WTC11 (cell line): Measurements from ENCODE around the gene GBF1. TPM values are rescaled to one million over a fixed set of nuclear protein-coding genes. Genes with fewer than 3 reads are reported as not detected.

Source experiments
- CREM ChIP-seq: sonication (generic); formaldehyde crosslinking; IDR thresholded peaks from 2 replicates; pipeline ENCODE4 v1.8.1; 2022; ENCODE audit warnings: mild to moderate bottlenecking, missing genetic modification reagents, moderate library complexity
- EMX1 ChIP-seq: fragments of 250-450 bp; sonication (Bioruptor Pico); IDR thresholded peaks from 2 replicates; pipeline ENCODE4 v1.8.0; 2021; ENCODE audit warnings: mild to moderate bottlenecking
- FOXJ3 ChIP-seq: sonication (generic); formaldehyde crosslinking; IDR thresholded peaks from 2 replicates; pipeline ENCODE4 v1.9.0; 2021; ENCODE audit warnings: missing genetic modification reagents, mild to moderate bottlenecking, borderline replicate concordance
- KAT7 ChIP-seq: sonication (generic); formaldehyde crosslinking; IDR thresholded peaks from 2 replicates; pipeline ENCODE4 v1.8.1; 2023; ENCODE audit warnings: missing genetic modification reagents, mild to moderate bottlenecking, borderline replicate concordance
- MYBL2 ChIP-seq: sonication (generic); formaldehyde crosslinking; IDR thresholded peaks from 2 replicates; pipeline ENCODE4 v1.8.1; 2023; ENCODE audit warnings: mild to moderate bottlenecking, moderate library complexity, missing genetic modification reagents
- NFYB ChIP-seq: sonication (generic); formaldehyde crosslinking; conservative IDR thresholded peaks from 2 replicates; pipeline ENCODE4 v1.8.0; 2022; ENCODE audit warnings: low read depth, missing genetic modification reagents
- RORB ChIP-seq: fragments of 250-450 bp; sonication (Bioruptor Pico); IDR thresholded peaks from 2 replicates; pipeline ENCODE4 v1.9.0; 2021; ENCODE audit warnings: mild to moderate bottlenecking
- SP1 ChIP-seq: sonication (generic); formaldehyde crosslinking; conservative IDR thresholded peaks from 2 replicates; pipeline ENCODE4 v1.8.1; 2022; ENCODE audit warnings: missing genetic modification reagents
- TEAD4 ChIP-seq: sonication (generic); formaldehyde crosslinking; IDR thresholded peaks from 2 replicates; pipeline ENCODE4 v1.8.0; 2022; ENCODE audit warnings: mild to moderate bottlenecking, missing genetic modification reagents
- ZNF121 ChIP-seq: sonication (generic); formaldehyde crosslinking; IDR thresholded peaks from 2 replicates; pipeline ENCODE4 v1.8.0; 2023; ENCODE audit warnings: missing genetic modification reagents
- ZNF416 ChIP-seq: fragments of 250-450 bp; sonication (Bioruptor Pico); IDR thresholded peaks from 2 replicates; pipeline ENCODE4 v1.9.0; 2021; ENCODE audit warnings: mild to moderate bottlenecking, inconsistent platforms
- total RNA-seq: library from RNA; stranded (reverse); gene quantifications from 3 replicates; pipeline ENCODE4 v1.2.3, GENCODE V29; 2021
- TF ChIP-seq, protein P1 (sequence below): sonication (generic); formaldehyde crosslinking; IDR thresholded peaks from 2 replicates; pipeline ENCODE4 v1.8.1; 2022; ENCODE audit warnings: low read depth, missing genetic modification reagents, borderline replicate concordance
- TF ChIP-seq, protein P2 (sequence below): fragments of 200-600 bp; IDR thresholded peaks from 2 replicates; pipeline ENCODE4 v1.8.0; 2022; ENCODE audit warnings: antibody characterized with exemption
- TF ChIP-seq, protein P3 (sequence below): fragments of 250-450 bp; sonication (Bioruptor Pico); conservative IDR thresholded peaks from 2 replicates; pipeline ENCODE4 v1.9.0; 2021; ENCODE audit warnings: mild to moderate bottlenecking
- TF ChIP-seq, protein P4 (sequence below): sonication (generic); formaldehyde crosslinking; IDR thresholded peaks from 2 replicates; pipeline ENCODE4 v1.8.1; 2022; ENCODE audit warnings: mild to moderate bottlenecking, moderate library complexity, missing genetic modification reagents
- TF ChIP-seq, protein P5 (sequence below): sonication (generic); formaldehyde crosslinking; IDR thresholded peaks from 2 replicates; pipeline ENCODE4 v1.8.1; 2022; ENCODE audit warnings: missing genetic modification reagents, borderline replicate concordance
- TF ChIP-seq, protein P6 (sequence below): sonication (generic); formaldehyde crosslinking; IDR thresholded peaks from 2 replicates; pipeline ENCODE4 v1.8.0; 2023; ENCODE audit warnings: missing genetic modification reagents
- TF ChIP-seq, protein P7 (sequence below): fragments of 250-450 bp; sonication (Bioruptor Pico); IDR thresholded peaks from 2 replicates; pipeline ENCODE4 v1.8.0; 2021; ENCODE audit warnings: mild to moderate bottlenecking

Gene GBF1
- total RNA-seq, 1 experiment from 2014 or later = 32.4 TPM

DNA sequence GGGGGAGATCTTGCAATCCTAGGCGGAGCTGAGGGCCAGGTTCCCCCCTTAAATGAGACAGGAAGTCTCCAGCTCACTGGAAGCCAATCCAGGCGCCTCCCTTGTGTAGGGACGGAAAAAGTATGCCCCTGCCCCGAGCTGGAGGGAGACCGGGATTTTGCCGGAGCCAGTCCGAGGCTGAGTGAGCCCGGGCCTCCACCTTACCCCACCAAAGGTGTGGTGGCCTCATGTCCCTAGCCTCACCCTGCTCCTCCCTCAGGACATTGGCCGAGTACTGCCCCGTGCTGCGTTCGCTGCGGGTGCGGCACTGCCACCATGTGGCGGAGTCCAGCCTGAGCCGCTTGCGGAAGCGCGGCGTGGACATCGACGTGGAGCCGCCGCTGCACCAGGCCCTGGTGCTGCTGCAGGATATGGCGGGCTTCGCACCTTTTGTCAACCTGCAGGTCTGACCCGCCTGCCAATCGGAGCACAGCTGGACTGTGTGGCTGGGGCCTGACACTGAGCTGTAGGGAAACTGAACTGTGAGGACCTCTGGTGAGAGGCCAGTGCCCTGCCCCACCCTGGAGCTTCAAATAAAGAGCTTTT lies 177.3 kb downstream of the GBF1 start (continued):
- TF ChIP-seq, protein P1, sequence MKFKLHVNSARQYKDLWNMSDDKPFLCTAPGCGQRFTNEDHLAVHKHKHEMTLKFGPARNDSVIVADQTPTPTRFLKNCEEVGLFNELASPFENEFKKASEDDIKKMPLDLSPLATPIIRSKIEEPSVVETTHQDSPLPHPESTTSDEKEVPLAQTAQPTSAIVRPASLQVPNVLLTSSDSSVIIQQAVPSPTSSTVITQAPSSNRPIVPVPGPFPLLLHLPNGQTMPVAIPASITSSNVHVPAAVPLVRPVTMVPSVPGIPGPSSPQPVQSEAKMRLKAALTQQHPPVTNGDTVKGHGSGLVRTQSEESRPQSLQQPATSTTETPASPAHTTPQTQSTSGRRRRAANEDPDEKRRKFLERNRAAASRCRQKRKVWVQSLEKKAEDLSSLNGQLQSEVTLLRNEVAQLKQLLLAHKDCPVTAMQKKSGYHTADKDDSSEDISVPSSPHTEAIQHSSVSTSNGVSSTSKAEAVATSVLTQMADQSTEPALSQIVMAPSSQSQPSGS (CRISPR knock-in tag) = no peak
- TF ChIP-seq ZNF121 (CRISPR knock-in tag) (peak; percentile 98), EMX1 (CRISPR knock-in tag) (no peak), FOXJ3 (CRISPR knock-in tag) (no peak), CREM (CRISPR knock-in tag) (no peak; the same call in 1 of the 2 replicates), SP1 (peak; percentile 75), KAT7 (CRISPR knock-in tag) (no peak), TEAD4 (no peak), ZNF416 (no peak), RORB (CRISPR knock-in tag) (no peak), NFYB (CRISPR knock-in tag) (no peak; the same call in 1 of the 2 replicates), MYBL2 (CRISPR knock-in tag) (peak; percentile 54; the same call in 1 of the 2 replicates)
- TF ChIP-seq, protein P2, sequence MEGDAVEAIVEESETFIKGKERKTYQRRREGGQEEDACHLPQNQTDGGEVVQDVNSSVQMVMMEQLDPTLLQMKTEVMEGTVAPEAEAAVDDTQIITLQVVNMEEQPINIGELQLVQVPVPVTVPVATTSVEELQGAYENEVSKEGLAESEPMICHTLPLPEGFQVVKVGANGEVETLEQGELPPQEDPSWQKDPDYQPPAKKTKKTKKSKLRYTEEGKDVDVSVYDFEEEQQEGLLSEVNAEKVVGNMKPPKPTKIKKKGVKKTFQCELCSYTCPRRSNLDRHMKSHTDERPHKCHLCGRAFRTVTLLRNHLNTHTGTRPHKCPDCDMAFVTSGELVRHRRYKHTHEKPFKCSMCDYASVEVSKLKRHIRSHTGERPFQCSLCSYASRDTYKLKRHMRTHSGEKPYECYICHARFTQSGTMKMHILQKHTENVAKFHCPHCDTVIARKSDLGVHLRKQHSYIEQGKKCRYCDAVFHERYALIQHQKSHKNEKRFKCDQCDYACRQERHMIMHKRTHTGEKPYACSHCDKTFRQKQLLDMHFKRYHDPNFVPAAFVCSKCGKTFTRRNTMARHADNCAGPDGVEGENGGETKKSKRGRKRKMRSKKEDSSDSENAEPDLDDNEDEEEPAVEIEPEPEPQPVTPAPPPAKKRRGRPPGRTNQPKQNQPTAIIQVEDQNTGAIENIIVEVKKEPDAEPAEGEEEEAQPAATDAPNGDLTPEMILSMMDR = peak; percentile 22; the same call in 1 of the 2 replicates
- TF ChIP-seq, protein P3, sequence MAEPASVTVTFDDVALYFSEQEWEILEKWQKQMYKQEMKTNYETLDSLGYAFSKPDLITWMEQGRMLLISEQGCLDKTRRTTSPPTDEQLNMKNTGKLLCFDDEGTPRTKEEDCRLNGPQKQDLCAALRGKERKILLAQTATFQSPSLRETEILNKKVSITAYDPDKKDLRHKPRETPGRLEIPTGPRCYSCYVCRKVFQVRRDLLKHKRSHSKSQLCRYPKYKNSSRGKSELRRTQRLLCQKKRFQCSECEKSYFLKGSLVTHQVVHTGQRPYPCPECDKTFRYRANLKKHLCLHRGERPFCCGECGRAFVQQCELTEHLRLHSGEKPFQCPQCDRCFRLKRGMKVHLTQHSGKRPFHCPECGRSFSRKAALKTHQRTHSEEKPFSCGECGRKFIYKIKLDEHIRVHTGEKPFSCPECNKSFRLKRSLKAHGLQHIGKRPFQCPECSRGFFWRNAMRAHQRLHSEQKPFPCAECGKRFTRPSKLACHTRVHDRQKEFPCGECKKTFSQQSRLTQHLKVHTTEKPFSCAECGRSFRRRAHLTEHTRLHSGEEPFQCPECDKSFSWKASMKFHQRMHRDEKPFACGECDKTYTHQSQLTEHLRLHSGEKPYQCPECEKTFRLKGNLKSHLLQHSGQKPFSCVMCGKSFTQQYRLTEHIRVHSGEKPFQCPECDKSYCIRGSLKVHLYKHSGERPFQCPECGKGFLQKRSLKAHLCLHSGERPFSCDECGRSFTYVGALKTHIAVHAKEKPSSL (CRISPR knock-in tag) = no peak
- TF ChIP-seq, protein P4, sequence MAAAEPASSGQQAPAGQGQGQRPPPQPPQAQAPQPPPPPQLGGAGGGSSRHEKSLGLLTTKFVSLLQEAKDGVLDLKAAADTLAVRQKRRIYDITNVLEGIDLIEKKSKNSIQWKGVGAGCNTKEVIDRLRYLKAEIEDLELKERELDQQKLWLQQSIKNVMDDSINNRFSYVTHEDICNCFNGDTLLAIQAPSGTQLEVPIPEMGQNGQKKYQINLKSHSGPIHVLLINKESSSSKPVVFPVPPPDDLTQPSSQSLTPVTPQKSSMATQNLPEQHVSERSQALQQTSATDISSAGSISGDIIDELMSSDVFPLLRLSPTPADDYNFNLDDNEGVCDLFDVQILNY (CRISPR knock-in tag) = no peak
- TF ChIP-seq, protein P5, sequence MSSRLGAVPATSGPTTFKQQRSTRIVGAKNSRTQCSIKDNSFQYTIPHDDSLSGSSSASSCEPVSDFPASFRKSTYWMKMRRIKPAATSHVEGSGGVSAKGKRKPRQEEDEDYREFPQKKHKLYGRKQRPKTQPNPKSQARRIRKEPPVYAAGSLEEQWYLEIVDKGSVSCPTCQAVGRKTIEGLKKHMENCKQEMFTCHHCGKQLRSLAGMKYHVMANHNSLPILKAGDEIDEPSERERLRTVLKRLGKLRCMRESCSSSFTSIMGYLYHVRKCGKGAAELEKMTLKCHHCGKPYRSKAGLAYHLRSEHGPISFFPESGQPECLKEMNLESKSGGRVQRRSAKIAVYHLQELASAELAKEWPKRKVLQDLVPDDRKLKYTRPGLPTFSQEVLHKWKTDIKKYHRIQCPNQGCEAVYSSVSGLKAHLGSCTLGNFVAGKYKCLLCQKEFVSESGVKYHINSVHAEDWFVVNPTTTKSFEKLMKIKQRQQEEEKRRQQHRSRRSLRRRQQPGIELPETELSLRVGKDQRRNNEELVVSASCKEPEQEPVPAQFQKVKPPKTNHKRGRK (CRISPR knock-in tag) = no peak
- TF ChIP-seq, protein P6, sequence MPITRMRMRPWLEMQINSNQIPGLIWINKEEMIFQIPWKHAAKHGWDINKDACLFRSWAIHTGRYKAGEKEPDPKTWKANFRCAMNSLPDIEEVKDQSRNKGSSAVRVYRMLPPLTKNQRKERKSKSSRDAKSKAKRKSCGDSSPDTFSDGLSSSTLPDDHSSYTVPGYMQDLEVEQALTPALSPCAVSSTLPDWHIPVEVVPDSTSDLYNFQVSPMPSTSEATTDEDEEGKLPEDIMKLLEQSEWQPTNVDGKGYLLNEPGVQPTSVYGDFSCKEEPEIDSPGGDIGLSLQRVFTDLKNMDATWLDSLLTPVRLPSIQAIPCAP (CRISPR knock-in tag) = no peak
- TF ChIP-seq, protein P7, sequence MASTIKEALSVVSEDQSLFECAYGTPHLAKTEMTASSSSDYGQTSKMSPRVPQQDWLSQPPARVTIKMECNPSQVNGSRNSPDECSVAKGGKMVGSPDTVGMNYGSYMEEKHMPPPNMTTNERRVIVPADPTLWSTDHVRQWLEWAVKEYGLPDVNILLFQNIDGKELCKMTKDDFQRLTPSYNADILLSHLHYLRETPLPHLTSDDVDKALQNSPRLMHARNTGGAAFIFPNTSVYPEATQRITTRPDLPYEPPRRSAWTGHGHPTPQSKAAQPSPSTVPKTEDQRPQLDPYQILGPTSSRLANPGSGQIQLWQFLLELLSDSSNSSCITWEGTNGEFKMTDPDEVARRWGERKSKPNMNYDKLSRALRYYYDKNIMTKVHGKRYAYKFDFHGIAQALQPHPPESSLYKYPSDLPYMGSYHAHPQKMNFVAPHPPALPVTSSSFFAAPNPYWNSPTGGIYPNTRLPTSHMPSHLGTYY (CRISPR knock-in tag) = no peak
